Left renal pelvis (tissue), 4 donors: ENCODE results near the gene GNAI2. TPM values are rescaled to one million over a fixed set of nuclear protein-coding genes. Genes with fewer than 3 reads are reported as not detected.

Experiments
- polyA plus RNA-seq, 4 donors: library from polyadenylated mRNA; unstranded; fragments of 120-200 nt; gene quantifications; one replicate each; pipeline ENCODE4 v1.2.1, GENCODE V29; 2013; ENCODE audit not compliant: insufficient read length in 4 of 4

GNAI2 gene
- polyA plus RNA-seq, 4 donors = 190 to 248 (median 214) TPM

Other genes starting within 250 kb of the GNAI2 start
- 100 to 1,000 TPM; 225 to 397 (median 268) TPM for gene RBM5, start 147.3 kb upstream of the GNAI2 start, polyA plus RNA-seq
- gene SEMA3F, start 80.9 kb upstream of the GNAI2 start, polyA plus RNA-seq = 10 to 100 TPM; 67.3 to 91.6 (median 71.1) TPM
- gene GNAT1, start 44.6 kb upstream of the GNAI2 start, polyA plus RNA-seq = not detected
- 1 to 10 TPM; 3.2 to 7.1 (median 6.1) TPM for gene SLC38A3, start 30.9 kb upstream of the GNAI2 start, polyA plus RNA-seq
- 100 to 1,000 TPM in 1 of 4 donors, 10 to 100 TPM in 3; 76.6 to 119 (median 92.0) TPM for gene SEMA3B, start 32.9 kb downstream of the GNAI2 start, polyA plus RNA-seq
- under 1 TPM; 0.27 to 0.72 (median 0.49) TPM for gene LSMEM2, start 42.9 kb downstream of the GNAI2 start, polyA plus RNA-seq
- gene IFRD2, start 56.2 kb downstream of the GNAI2 start, polyA plus RNA-seq = 10 to 100 TPM; 33.8 to 53.5 (median 37.8) TPM
- 1 to 10 TPM; 2.8 to 3.7 (median 2.9) TPM for gene HYAL3, start 63.2 kb downstream of the GNAI2 start, polyA plus RNA-seq
- 10 to 100 TPM in 1 of 4 donors, 1 to 10 TPM in 3; 6.9 to 12.2 (median 9.2) TPM for gene NAA80, start 63.2 kb downstream of the GNAI2 start, polyA plus RNA-seq
- 1 to 10 TPM; 1.8 to 6.7 (median 5.8) TPM for gene HYAL1, start 67.4 kb downstream of the GNAI2 start, polyA plus RNA-seq
- 10 to 100 TPM; 58.0 to 72.5 (median 67.3) TPM for gene HYAL2, start 86.5 kb downstream of the GNAI2 start, polyA plus RNA-seq
- 10 to 100 TPM; 15.8 to 27.0 (median 24.3) TPM for gene TUSC2, start 92.0 kb downstream of the GNAI2 start, polyA plus RNA-seq
- gene RASSF1, start 104.6 kb downstream of the GNAI2 start, polyA plus RNA-seq = 10 to 100 TPM; 15.7 to 36.9 (median 21.0) TPM
- gene ZMYND10, start 109.5 kb downstream of the GNAI2 start, polyA plus RNA-seq = 1 to 10 TPM; 3.1 to 4.1 (median 3.3) TPM
- gene NPRL2, start 114.6 kb downstream of the GNAI2 start, polyA plus RNA-seq = 10 to 100 TPM; 23.9 to 35.7 (median 30.5) TPM
- gene CYB561D2, start 114.7 kb downstream of the GNAI2 start, polyA plus RNA-seq = 10 to 100 TPM; 12.5 to 16.3 (median 13.5) TPM
- 10 to 100 TPM; 32.4 to 44.0 (median 33.5) TPM for gene TMEM115, start 123.3 kb downstream of the GNAI2 start, polyA plus RNA-seq